WI38 (cell line): ENCODE results near the gene SLC5A4.

Source experiments
- H3K4me3 ChIP-seq: 2 replicates; pipeline ENCODE4 v1.5.1; 2011; ENCODE audit warnings: low read depth, mild to moderate bottlenecking, control low read depth, low read length
- TF ChIP-seq, protein P1 (sequence below): IDR thresholded peaks from 2 replicates; pipeline ENCODE4 v1.5.1; 2012; ENCODE audit warnings: low read depth, mild to moderate bottlenecking, control low read depth, low read length

Gene SLC5A4

DNA sequence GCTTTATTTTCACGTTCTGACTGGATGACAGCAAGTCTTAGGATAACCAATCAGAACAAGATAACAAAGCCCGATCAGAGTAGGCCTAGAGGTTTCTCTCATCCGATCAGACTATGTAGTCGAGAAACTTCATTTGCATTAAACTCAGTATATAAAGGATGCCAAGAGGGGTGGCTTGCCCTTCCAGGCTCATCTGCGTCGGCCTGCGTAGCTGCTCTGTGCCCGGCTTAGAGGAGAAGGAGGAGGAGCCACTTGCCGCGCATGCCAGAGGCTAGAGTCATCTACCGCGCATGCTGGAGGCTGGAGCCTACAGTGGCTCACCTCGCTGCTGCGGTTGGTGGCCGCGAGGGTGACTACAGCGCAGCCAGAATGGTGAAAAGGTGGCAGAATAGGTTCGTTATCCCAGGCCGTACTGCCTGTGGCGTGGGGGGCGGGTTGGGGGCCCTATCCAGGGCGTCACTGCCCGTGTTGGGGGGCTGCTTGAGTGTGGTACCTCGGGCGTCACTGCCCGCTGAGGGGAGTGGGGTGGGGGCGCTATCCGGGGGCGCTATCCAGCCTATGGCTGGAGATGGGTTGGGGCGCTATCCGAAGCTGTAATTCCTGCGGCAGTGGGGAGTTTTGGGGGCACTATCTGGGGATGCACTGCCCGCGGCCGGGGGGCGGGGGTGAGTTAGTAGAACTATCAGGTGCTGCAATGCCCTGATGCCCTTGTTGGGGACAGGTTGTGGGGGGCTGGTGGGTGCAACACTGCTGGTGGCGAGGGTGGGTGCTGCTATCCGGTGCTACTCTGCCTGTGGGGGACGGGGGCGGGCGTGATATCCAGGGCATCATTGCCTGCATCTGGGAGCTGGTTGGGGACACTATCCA, 50.1 kb downstream of the SLC5A4 start, which contains the start of gene RFPL2:
TSS of gene RFPL2 (minus strand) at position 218 of the 867 bp plus-strand sequence. CDS start 2,622 bp downstream, outside the sequence.
- H3K4me3 ChIP-seq: no peak within 1 kb of the TSS
- TF ChIP-seq, protein P1, sequence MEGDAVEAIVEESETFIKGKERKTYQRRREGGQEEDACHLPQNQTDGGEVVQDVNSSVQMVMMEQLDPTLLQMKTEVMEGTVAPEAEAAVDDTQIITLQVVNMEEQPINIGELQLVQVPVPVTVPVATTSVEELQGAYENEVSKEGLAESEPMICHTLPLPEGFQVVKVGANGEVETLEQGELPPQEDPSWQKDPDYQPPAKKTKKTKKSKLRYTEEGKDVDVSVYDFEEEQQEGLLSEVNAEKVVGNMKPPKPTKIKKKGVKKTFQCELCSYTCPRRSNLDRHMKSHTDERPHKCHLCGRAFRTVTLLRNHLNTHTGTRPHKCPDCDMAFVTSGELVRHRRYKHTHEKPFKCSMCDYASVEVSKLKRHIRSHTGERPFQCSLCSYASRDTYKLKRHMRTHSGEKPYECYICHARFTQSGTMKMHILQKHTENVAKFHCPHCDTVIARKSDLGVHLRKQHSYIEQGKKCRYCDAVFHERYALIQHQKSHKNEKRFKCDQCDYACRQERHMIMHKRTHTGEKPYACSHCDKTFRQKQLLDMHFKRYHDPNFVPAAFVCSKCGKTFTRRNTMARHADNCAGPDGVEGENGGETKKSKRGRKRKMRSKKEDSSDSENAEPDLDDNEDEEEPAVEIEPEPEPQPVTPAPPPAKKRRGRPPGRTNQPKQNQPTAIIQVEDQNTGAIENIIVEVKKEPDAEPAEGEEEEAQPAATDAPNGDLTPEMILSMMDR: no peak

DNA sequence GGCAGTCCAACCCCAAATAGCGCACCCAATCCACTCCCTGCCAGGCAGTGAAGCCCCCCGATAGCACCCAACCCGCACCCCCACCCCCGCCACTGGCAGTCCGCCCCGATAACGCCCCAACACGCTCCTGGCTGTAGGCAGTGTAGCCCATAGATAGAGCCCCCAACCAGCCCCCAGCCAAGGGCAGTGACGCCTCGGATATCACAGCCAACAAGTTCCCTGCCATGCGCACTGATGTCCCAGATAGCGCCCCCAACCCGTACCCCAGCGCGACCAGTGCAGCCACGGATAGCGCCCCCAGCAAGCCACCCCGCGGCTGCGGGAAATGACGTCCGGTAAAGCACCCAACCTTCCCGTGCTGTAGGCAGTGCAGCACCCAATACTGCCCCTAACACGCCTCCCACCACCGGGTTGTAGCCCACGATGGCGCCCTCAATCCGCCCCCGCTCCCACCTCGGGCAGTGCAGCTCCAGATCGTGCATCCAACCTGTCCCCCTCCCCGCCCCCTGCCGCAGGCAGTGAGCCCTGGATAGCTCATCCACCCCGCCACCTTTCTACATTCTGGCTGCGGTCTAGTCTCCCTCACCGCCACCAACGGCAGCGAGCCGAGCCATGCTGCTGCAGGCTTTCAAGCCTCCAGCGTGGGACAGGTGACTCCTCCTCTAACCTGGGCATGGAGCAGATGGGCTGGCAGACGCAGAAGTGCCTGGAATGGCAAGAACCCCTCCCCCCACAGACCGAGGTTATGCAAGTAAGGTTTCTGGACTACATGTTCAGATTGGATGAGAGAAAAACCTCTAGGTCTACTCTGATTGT, 50.9 kb downstream of the SLC5A4 start:
- TF ChIP-seq, protein P1: no peak
- no peak overlapping the region for H3K4me3 ChIP-seq

DNA sequence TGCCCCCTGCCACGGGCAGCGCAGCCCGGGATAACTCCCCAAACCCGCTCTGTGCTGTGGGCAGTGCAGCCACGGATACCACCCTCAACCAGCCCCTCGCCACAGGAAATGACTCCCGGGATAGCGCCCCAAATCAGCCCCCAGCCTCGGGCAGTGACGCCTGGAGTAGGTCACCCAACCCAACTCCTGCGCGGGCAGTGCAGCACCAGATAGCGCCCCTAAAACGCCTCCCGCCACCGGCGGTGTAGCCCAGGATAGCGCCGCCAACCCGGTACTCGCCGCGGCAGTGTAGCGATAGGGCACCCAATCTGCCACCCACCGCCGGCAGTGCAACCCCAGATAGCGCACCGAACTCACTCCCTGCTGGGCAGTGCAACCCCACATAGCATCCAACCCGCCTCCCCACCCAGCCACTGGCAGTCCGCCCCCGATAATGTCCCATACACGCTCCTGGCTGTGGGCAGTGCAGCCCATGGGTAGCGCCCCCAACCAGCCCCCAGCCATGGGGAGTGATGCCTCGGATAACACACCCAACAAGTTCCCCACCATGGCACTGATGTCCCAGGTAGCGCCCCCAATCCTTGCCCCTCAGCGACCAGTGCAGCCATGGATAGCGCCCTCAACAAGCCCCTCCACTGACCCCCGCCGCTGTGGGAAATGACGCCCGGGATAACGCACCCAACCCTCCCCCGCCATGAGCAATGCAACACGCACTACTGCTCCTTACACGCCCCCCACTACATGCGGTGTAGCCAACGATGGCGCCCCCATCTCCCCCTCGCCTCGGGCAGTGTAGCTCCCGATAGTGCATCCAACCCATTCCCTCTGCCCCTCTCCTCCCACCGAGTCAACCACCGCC, 51.7 kb downstream of the SLC5A4 start:
- TF ChIP-seq, protein P1: no peak
- no peak overlapping the region for H3K4me3 ChIP-seq

DNA sequence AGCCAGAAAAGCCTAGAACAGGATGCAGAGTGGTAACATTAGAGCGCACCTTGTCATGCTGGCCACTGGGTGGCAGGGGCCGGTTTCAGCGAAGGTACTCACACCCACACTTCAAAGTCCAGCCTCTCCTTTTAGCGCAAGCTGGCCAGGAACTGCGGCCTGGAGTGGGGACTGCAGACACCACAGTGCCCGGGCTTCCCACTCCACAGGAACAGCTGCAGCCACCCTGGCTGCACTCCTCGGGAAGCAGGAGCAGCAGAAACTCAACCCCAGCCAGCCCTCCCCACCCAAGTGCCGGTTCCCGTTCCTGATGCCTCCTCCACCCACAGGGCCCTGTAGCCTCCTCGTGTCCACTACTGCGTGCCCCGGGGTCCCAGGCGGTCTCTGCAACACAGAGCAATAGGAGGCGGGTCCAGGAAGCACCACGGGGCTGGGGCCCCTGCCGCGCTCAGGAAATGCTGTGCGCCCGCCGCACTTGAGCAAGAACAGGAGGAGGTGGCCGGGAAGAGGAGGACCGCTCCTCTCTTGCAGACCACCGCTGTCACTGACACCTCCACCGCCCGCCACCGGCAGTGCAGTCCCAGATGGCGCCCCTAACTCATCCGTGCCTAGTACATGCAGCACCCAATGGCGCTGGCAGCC, 52.5 kb downstream of the SLC5A4 start:
- no peak overlapping the region for H3K4me3 ChIP-seq
- TF ChIP-seq, protein P1: no peak

DNA sequence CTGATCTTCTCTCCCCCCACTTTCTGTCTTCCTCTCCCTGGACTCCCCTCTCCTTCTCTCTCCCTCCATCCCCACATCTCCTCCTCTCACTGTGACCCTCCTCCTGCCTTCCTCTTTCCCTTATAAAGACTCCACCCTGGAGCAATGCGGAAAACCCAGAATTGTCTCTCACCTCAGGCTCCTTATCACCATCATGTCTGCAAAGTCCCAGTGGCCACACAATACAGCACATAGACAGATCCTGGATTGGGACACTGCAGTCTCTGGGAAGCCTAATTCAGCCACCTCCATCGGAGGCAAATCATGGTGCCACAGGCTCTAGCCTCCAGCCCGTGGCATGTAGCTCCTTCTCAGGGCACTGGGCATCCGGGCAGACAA, 53.0 kb downstream of the SLC5A4 start:
- H3K4me3 ChIP-seq: no peak overlapping the region
- TF ChIP-seq, protein P1: no peak

DNA sequence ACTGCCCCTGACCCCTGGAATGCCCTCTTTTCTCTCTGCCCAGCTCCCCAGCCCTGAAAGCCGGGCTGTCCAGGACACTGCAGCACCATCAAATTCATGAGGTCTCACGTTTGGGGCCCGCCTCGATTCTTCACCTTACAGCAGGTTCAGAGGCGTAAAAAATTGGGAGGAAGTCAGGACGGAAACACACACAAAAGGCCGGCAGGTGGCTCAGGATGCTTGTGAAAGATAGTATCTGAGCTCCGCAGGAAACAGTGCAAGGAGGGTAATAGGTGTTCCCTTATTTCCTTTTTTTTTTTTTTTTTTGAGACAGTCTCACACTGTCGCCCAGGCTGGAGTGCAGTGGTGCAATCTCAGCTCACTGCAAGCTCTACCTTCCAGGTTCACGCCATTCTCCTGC, 54.4 kb downstream of the SLC5A4 start:
- TF ChIP-seq, protein P1: no peak
- H3K4me3 ChIP-seq: no peak overlapping the region
